HG03097 (cell line): Measurements from ENCODE around the gene PDILT.

Experiments
- ATAC-seq: cut with Tn5 transposase; IDR thresholded peaks from one replicate; pipeline ENCODE4 v1.9.1; 2021; ENCODE audit not compliant: unreplicated experiment, low FRiP score

PDILT gene

DNA sequence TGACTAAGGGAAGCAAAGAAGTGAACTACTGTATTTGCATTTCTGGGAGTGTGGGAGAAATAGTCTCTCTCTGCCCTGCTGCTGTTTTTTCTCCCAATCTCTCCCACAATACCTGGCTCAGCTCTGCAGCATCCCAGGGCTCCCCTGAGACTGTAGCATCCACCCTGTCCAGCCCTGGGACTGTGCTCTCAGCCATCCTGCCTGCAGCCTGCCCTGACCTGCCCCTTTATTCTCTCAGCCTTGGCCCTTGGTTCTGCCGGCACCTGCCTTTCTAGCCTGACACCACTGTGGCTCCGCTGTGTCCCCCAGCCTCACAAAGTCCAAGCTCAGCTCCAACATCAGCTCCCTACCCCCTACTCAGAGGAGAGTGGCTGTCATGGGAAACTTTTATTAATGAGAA lies 1.9 kb downstream of the PDILT start:
- ATAC-seq, result no peak

DNA sequence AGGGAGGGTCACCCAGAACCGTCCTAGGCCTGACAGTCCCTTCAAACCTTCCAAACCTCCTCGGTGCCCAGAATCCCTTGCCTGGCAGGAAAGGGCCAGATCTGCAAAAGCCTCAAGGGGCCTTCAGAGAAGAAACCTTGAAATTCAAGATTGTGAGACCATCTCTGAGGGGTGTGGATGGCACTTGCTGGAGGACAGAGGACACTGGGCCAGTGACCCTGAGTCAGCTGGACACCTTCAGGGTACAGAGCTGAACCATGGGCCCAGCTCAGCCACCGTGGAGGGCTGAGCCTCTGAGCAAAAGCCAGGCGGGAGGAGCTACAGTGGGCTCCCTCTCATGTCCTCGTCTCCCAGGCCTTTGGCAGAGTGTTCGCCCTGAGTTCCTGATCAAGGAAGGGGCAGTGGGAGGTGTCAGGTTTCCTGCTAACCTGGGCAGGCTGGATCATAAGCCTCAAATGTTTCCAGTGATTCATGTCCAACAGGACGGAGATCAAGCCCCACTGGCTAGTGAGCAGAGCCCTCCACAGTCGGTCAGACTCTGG lies 3.0 kb downstream of the PDILT start:
- ATAC-seq, result no peak

DNA sequence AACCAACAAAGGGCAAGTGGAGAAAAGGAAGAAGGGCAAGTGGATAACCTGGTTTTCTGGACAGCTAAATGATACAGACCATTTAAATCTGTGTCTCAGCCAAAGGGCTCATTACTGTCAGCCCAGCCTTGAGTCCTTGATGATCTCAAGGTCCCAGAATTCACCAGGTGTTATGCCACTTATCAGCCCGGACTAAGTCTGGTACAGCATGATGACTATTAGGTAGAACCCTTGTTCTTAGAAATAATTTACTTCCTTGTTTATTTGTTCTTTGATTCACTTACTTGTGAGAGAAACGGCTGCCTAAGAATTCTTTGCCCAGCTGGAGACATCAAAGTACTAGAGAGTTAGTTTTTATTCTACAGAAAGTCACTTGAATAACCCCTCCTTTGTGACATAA lies 3.5 kb downstream of the PDILT start:
- ATAC-seq, result no peak

DNA sequence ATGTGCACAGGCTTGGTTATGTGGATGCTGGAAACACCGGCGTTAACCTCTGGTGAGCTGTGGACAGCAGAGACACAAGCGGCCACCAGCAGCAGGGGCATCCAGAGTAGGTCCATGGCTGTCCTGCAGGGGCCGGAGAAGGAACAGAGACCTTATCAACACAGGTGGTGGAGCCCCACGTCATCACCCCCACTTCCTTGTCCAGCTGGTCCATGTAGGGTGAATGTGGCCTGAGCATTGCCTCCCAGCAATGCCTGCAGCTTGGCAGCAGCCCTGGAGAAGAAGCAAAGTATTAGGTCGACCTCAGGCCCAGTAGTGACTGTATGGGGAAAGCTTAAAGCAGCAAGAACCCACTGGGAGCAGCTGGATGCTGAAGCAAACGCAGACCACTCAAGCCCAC lies 5.4 kb downstream of the PDILT start:
- no peak for ATAC-seq

DNA sequence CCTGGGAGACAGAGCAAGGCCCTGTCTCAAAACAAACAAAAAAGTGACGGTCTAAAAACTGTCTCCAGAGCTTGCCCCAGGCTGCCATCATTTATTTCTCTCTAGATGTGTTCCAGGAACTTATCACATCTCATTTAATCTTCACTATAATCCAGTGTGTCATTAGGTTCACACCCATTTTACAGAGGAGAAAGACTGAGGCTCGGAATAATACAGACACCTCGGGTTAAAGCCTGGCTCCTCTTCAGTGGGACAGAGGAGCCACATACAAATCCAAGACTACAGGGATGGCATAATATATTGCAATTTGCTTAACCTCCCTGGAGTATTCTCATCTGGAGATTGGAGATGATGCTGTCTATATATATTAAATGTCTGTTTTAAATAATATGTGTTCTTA lies 5.9 kb downstream of the PDILT start:
- no peak for ATAC-seq

DNA sequence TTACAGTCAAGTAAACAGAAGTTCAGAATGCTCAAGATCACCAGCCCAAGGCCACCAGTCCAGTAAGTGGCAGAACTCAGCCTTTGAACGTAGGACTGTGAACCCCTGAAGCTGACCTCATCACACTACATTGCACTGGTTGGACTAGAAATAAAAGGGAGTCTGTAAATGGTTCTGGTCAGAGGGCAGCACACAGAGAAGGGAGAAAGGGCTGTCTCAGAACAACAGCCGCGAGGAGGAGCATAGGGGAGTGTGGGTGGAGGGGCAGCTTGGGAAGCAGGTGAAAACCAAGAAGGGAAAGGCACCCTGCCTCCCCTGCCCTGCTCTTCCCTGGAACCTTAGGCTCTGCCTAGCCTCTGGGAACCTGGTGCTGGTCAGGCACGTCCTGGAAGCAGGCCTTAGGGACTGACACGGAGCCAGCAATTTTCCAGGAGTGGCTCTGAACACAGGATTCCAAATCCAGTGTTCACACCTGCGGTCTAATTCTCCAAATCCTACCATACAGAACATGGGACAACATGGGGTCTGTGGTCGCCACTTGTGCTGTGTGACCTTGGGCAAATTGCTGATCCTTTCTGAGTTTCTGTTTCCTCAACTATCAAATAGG lies 7.0 kb downstream of the PDILT start:
- ATAC-seq, result no peak

DNA sequence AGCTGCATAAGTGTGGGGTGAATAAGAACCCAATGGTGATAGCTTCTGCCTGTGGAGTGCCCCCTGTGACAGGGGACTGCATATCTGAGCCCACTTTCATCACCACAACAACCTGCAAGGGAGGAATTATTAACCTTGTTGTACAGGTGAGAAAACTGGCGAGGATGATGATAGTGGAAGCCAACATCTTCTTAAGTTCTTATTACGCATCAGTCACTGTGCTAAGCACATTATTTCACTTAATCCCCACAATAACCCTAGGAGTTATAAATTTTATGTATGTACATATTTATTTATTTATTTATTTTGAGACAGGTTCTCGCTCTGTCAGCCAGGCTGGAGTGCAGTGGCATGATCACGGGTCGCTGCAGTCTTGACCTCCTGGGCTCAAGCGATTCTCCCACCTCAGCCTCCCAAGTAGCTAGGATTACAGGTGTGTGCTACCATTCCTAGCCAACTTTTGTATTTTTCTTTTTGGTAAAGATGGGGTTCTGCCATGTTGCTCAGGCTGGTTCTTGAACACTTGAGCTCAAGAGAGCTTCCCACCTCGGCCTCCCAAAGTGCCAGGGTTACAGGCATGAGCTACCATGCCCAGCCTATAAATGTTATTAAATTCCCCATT lies 7.6 kb downstream of the PDILT start:
- ATAC-seq, result no peak

DNA sequence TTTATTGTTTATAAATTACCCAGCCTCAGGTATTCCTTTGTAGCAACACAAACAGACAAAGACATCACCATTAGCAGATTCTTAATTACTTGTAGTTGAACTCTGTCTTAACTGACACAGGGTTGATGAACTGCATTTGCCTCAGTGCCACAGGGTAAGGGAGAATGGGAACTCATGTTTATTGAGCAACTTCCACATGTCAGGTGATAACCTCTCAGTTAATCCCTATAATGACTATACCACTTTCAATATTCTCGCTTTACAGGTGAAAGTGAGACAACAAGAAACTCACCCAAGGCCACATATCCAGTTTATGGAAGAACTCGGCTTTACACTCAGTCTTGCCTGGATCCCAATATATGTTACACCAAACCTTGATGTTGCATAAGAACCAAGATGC lies 8.6 kb downstream of the PDILT start:
- no peak for ATAC-seq

DNA sequence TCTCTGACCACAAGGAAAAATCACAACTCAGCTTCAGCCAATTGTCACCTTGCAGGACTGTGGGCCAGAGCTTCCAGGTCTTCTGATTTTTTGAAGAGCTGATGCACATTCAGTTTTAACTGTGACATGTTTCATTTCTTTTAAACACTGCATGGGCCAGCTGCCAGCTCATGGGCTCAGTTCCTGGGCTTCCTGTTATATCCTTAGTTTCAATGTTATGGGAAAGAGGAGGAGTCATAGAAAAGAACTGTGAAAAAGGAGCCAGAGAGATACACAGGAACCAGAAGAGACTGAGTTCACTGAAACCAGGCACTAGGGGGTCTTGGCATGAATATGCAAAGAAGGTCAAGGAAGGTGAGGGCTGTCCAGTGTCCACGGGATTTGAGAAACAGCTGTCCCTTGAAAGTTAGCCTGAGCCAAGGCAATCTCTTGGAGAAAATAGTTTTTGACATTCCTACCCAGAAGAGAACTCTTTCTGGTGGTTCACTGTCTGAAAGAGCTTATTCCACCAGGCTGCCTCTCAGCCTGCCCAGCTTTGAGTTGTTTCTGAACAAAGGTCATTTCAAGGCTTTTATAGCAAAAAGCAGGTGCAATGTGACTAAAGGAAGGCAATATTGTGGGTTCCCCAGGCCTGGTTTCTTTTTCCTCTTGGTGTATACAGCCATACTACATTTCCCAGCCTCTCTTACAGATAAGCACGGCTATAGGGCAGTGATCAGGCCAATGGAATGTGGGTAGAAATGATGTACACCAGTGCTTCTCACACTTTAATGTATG lies 10.5 kb downstream of the PDILT start:
- no peak for ATAC-seq

DNA sequence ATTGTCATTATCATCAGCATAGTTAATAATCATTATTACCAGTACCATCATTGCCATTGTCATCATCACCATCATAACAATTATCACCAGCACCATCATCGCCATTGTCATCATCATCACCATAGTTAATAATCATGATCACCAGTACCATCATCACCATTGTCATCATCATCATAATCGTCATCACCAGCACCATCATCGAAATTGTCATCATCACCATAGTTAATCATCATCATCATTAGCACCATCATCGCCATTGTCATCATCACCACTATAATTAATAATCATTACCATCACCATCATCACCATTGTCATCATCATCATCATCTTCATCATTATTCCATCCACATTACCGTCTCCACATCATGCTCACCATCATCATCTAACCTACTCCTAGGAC lies 13.5 kb downstream of the PDILT start:
- no peak for ATAC-seq

DNA sequence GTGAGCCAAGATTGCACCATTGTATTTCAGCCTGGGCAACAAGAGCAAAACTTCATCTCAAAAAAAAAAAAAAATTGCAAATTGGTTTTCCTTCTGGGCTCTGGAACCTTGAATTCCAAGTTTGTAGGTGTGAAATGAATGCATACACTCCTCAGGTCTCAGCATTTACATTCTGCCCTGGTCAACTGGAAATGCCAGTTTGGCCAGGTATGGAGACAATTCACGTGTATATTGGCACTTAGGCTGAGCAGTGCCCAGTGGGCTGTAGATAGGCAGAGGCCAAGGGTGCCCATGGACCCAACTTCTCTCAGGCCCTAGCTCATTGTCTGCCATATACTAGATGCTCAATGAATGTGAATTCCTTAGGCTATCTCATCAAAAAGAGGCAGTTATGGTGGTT lies 15.7 kb downstream of the PDILT start:
- no peak for ATAC-seq

DNA sequence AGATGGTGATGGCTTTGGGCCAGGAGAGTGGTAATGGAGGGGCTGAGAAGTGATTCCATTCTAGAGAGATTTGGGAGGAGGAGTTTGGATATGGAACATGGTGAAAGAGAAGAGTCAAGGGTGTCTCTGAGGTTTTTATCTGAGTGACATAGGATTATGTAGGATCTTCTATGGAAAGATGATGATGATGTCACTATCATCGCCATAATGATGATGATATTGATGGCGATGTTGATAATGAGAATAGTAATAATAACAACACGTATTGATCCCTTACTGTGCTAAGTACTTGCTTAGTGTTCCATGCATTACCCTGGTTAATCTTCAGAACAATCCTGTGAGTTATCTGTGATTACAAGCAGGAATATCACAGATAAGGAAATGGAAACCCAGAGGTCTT lies 16.6 kb downstream of the PDILT start:
- no peak for ATAC-seq

DNA sequence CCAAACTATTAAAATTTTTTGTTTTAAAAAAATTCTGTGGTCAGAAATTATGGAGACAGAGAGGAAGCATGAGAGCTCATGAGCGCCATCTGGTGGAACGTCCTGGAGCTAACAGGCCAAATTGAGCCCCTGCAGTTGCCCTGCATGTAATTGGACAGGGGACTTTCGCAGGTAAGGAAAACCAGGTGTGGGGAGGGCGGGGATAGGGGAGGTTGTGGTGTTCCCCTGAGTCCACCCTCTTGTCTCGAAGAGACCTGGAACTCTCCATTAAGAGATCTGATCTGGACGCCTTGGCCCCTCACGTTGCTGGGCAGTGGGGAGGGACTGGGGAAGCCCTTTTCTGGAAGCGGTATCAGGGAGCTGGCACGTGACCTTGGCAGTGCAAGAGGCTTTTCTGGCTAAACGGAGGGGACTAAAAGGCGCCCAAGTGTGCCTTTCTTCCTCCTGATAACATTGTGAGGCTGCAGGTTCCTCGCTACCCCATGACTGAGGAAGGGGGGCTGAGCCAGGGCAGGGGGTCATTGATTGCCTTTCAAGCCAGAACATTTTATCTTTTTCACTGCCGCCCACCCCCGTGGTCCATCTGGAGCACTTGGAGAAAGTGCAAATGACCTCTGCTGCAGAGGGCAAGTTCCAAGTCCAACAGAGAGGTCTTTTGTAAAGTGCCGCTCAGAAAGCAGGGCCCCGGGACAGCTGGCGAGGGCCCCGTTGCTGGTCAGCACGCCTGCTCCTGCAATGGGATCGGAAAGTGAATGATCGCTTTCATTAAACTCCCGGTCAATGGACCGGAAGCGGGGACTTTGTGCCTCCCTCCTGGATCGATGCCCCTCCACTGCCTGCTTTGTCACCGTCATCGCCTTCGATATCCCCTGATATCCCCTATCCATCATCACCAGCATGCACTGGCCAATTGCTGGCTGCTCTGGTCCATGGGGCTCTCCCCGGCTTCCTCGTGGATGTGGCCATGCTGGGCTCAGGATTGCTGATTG lies 18.4 kb downstream of the PDILT start:
- ATAC-seq, result no peak

DNA sequence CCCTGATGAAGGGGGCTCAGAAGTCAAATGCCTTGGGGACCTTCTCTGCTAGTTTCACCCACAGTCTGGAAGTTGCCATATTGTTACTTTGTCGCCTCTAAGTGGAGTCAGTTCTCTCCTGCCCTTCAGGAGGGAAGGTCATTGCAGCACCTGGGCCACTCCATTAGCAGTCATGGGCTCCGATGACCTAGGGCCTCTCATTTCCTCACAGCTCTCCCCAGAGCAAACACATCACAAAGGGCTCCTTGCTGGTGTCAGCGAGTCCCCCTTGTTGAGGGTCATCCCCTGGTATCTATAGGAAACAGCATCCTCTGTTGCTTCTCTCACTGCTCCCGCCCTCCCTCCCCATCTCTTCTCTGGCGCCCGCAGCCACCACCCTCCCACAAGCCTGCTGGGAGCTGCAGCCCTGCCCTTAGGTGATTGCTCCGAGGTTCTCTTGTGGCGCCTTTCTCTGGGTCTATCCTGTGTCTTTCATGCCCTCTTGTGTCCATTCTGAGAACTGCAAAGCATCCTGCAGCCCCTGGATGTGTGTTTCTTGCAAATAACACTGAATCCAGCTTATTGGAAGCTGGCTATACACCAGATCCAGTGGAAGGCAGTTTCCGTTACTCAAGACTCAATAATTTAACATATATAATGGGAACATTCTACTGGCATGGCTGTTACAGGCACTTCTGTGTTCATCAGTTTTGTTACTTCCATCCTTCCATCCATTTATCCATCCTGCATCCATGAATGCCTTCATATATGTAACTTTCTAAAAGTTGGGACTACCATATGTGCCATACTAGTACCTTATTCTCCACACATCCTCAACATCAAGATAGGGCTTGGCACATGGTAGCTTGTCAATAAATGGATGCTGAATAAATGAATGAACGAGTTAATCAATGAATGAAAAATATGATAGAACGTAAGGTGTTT lies 21.2 kb downstream of the PDILT start:
- no peak for ATAC-seq

DNA sequence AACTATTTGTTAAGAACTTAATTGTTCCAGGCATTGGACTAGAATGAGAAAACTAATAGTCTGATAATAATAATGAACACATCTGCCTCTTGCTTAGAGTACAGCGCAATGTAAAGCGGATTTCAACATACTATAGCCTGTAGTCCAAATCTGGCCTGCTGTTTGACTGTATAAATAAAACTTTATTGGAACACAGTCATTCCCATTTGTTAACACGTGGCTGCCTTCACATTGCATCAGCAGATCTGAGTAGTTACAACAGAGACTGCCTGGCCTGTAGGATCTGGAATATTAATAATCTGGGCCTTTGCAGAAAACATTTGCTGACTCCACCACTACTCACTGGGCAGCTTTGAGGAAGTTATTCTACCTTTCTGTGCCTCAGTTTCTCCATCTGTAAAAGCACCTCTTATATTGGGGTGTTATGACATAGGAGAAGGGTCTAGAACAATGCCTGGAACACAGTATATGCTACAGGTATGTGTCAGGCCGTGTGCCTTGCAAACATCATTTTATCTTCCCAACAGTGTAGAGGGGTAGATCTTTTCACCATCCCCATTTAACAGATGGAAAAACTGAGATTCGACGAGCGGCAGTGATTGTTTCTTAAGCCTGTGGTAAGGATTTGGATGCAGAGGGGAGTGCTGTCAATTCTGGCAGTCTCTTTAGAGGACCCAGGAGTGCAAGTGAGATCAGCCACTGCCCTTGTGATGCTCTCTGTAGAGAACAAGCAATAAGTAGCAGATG lies 22.2 kb downstream of the PDILT start:
- ATAC-seq, result no peak

DNA sequence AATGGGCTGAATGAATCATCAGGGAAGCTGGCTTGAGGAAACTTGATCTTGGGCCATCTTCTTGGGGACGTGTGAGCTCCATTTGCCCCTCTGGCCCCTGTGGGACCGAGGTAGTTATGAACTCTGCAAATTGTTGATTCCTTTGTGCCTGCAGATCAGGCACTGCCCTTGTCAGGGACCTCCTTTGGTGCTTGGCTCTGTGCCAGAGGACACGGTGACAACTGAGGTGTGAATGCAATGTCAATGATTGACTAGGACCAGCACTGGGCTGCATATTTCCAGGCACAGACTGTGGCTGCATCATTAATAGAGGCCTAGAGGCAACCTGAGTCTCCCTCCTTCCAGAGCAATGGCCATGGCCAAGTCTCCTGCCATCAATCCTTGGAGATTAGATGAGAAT lies 23.8 kb downstream of the PDILT start:
- no peak for ATAC-seq

DNA sequence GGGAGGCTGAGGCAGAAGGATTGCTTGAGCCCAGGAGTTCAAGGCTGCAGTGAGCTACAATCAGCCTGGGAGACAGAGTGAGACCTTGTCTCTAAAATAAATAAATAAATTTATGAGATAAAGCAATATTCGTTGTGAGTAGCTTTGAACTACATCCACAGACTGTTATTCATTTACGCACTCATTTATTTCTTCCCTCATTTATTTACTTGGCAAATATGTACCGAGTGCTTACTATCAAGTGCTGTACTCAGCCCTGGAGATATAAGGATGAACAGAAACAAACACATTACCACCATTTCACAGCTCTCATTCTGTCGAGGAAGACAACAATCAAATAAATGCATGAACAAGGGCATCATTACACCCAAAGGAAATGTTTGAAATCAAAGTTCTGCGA lies 27.4 kb downstream of the PDILT start:
- no peak for ATAC-seq

DNA sequence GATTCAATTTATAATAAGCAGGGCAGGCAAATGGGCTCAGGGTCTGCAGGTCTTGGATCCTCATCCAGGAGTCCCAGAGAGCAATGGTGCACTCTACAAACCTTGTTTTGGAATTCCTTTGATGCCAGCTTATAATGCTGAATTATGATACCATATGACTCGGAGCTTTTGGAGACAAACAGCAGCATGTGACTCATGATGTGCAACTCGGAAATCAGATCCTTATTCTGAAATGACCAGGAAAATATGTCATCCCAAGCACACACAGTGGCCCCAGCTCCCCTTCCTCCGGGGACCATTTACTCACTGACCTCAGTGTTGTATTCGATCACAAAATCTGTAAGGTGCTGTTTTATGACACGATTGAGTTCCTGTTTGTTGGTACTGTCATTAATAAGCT lies 31.8 kb downstream of the PDILT start:
- ATAC-seq, result no peak

DNA sequence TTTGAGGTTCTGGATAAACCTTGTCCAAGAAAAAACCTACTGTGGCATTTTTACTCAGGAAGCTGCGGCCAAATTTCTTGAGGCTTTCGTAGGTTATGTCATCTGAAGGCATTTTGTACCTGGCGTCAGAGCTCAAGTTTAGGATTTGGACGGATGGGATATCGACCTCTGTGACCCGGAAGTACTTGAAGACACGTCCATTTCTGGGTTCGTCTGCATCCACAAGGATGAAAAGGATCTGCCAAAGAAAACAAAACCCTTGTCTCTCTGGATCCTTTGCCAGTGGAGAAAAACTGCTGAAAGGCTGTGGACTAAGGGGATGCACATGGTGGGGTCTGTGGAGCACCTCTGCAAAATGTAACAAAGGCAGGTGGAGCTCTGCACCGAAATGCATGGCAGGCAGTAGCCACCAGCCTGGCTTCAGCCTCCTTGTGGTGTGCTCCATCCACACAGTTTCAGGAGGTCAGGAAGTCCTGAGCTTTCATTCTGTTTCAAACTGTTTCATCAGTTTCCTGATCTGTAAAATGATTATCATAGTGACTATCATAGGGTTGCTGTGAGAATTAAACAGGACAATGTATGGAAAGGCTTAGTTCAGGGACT lies 35.0 kb downstream of the PDILT start:
- no peak for ATAC-seq
